Esophagus (tissue), 2 donors: Measurements from ENCODE around the gene TULP3. TPM values are rescaled to one million over a fixed set of nuclear protein-coding genes. Genes with fewer than 3 reads are reported as not detected.
A peak's percentile ranks its signal among the peaks of the same experiment; 100 is the strongest.

Experiments used
- H3K27ac ChIP-seq, 2 donors: one replicate each; pipeline ENCODE4 v1.5.1; 2013; ENCODE audit warnings: low read depth in 2 of 2, mild to moderate bottlenecking in 2 of 2, inconsistent platforms in 1 of 2, low read length in 1 of 2, moderate library complexity in 1 of 2
- H3K27me3 ChIP-seq, 2 donors: one replicate each; pipeline ENCODE4 v1.6.1; 2013; ENCODE audit warnings: low read length in 2 of 2, control low read depth in 1 of 2, mild to moderate bottlenecking in 1 of 2; ENCODE audit not compliant: insufficient read depth in 2 of 2, control insufficient read depth in 1 of 2
- H3K36me3 ChIP-seq, 2 donors: one replicate each; pipeline ENCODE4 v1.6.1; 2013; ENCODE audit warnings: low read length in 1 of 2; ENCODE audit not compliant: control insufficient read depth in 2 of 2, insufficient read depth in 2 of 2
- H3K4me1 ChIP-seq, 2 donors: one replicate each; pipeline ENCODE4 v1.6.1; 2013; ENCODE audit warnings: low read length in 1 of 2; ENCODE audit not compliant: control insufficient read depth in 2 of 2, insufficient read depth in 2 of 2
- H3K4me3 ChIP-seq, 2 donors: one replicate each; pipeline ENCODE4 v1.5.1; 2013; ENCODE audit warnings: low read length in 2 of 2, mild to moderate bottlenecking in 2 of 2, low read depth in 1 of 2, moderate library complexity in 1 of 2
- H3K9me3 ChIP-seq, 2 donors: one replicate each; pipeline ENCODE4 v1.6.1; 2013; ENCODE audit warnings: mild to moderate bottlenecking in 2 of 2, low read depth in 1 of 2, low read length in 1 of 2, moderate library complexity in 1 of 2; ENCODE audit not compliant: control insufficient read depth in 2 of 2, insufficient read depth in 1 of 2
- WGBS, 2 donors: extraction: QIAGEN DNeasy Blood & Tissue Kit; methylation state at CpG; one replicate each; pipeline ENCODE4 v1.1.7; 2013; 5-methylcytosine and 5-hydroxymethylcytosine counted together
- polyA plus RNA-seq, 2 donors: library from polyadenylated mRNA; stranded (reverse); fragments of 200-250 nt; gene quantifications; one replicate each; pipeline ENCODE4 v1.2.3, GENCODE V29; 2013
- donor health status: healthy with polysubstance abuse.
- donor health status: Bipolar disorder and iron deficiency.

TULP3 gene
- polyA plus RNA-seq, 2 donors: 12.8 to 15.0 TPM

GRCh38 chr12:2940564-2940963 lies 49.9 kb downstream of the TULP3 start:
- no peaks in the 10 kb centered on the region for H3K27me3 ChIP-seq
- WGBS, 2 donors: 57 to 60% methylated on average over 10 of the region's 10 CpGs
- no peaks in the 10 kb centered on the region for H3K4me1 ChIP-seq
- no peak overlapping the region for H3K4me3 ChIP-seq
- H3K9me3 ChIP-seq: no peaks in the 10 kb centered on the region
- H3K27ac ChIP-seq: no peak overlapping the region
- peaks cover 13 to 15% of the 10 kb centered on the region in 2 donors for H3K36me3 ChIP-seq

DNA sequence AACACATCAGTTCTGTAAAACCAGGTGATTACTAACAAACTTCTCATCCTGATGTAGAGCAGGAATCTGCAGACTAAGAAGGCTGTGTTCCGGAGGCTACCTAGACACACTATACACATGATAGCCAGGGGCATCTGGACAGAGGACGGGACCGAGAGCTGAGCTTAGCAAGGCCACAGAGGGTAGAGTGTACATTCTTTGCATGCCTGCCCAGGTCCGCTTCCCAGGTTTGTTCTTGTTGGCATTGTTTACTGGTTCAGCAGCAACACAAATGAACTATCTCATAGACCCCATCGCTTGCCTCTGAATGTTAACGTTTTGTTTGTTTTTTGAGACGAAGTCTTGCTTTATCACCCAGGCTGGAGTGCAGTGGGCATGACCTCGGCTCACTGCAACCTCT lies 50.8 kb downstream of the TULP3 start:
- Histone ChIP-seq H3K4me3 (no peak overlapping the region), H3K4me1 (no peaks in the 10 kb centered on the region), H3K27me3 (no peaks in the 10 kb centered on the region), H3K27ac (no peak overlapping the region), H3K36me3 (peaks cover 13 to 15% of the 10 kb centered on the region in 2 donors), H3K9me3 (no peaks in the 10 kb centered on the region)
- 78 to 83% methylated on average over 8 of the region's 8 CpGs for WGBS, 2 donors

DNA sequence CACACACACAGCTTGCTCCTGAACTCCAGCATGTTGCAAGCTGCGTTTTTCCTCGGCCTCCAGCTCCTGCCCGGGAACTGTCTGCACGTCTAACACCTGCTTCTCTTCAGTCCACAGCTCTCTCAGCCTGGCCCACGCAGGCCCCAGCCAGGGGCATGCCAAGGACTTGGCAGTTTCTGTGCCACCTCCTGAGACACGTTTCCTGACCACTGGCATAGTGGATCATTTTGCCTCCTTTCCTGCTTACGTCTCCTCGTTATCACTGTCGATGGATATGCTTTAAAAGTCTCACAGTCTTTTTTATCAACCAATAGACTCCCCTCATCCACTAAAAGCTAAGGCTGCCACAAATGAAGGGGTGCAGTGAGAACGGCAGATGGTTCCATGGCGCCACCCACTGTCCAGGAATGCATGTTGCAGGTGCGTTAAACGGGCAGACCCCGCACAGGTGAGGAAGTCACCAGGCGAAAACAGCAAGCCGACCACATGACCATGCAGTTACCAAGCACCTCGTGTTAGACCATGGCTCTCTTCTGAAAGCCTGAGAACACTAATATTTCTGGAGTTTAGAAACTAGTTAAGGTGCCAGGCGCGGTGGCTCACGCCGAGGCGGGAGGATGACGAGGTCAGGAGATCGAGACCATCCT lies 53.8 kb downstream of the TULP3 start:
- no peaks in the 10 kb centered on the region for H3K4me1 ChIP-seq
- H3K9me3 ChIP-seq: no peaks in the 10 kb centered on the region
- WGBS, 2 donors: 27 to 28% methylated on average over 24 of the region's 24 CpGs
- H3K27ac ChIP-seq: no peak overlapping the region
- peaks cover 8 to 13% of the 10 kb centered on the region in 2 donors for H3K36me3 ChIP-seq
- H3K4me3 ChIP-seq: no peak overlapping the region
- H3K27me3 ChIP-seq: no peaks in the 10 kb centered on the region

GRCh38 chr12:2949411-2949810 lies 58.7 kb downstream of the TULP3 start:
- Histone ChIP-seq H3K27ac (no peak overlapping the region), H3K4me1 (no peaks in the 10 kb centered on the region), H3K4me3 (no peak overlapping the region), H3K36me3 (no peaks in the 10 kb centered on the region), H3K9me3 (no peaks in the 10 kb centered on the region), H3K27me3 (no peaks in the 10 kb centered on the region)
- WGBS, 2 donors: 73 to 75% methylated on average over 4 of the region's 4 CpGs

GRCh38 chr12:2955888-2956287 lies 65.2 kb downstream of the TULP3 start:
- no peaks in the 10 kb centered on the region for H3K36me3 ChIP-seq
- no peak overlapping the region for H3K4me3 ChIP-seq
- no peaks in the 10 kb centered on the region for H3K27me3 ChIP-seq
- no peaks in the 10 kb centered on the region for H3K9me3 ChIP-seq
- WGBS, 2 donors: 83 to 91% methylated on average over 1 of the region's 1 CpG
- H3K4me1 ChIP-seq: peaks cover 2 to 17% of the 10 kb centered on the region in 2 donors
- H3K27ac ChIP-seq: no peak overlapping the region

- Histone ChIP-seq H3K4me3 (peak overlapping the region; percentile 26 to 72), H3K27me3 (no peaks in the 10 kb centered on the region), H3K27ac (peak overlapping the region; percentile 75 to 80), H3K4me1 (peaks cover 3 to 21% of the 10 kb centered on the region in 2 donors), H3K36me3 (no peaks in the 10 kb centered on the region), H3K9me3 (no peaks in the 10 kb centered on the region)
- 45 to 51% methylated on average over 11 of the region's 11 CpGs for WGBS, 2 donors
Measured at GRCh38 chr12:2957816-2958431, 67.2 kb downstream of the TULP3 start.

GRCh38 chr12:2958432-2959191 lies 67.9 kb downstream of the TULP3 start:
- H3K36me3 ChIP-seq: no peaks in the 10 kb centered on the region
- H3K4me3 ChIP-seq: peak overlapping the region; percentile 26 to 72
- H3K4me1 ChIP-seq: peaks cover 3 to 21% of the 10 kb centered on the region in 2 donors
- 1% methylated on average over 33 to 48 of the region's 48 CpGs for WGBS, 2 donors
- no peaks in the 10 kb centered on the region for H3K9me3 ChIP-seq
- no peaks in the 10 kb centered on the region for H3K27me3 ChIP-seq
- H3K27ac ChIP-seq: peak overlapping the region; percentile 75 to 80

DNA sequence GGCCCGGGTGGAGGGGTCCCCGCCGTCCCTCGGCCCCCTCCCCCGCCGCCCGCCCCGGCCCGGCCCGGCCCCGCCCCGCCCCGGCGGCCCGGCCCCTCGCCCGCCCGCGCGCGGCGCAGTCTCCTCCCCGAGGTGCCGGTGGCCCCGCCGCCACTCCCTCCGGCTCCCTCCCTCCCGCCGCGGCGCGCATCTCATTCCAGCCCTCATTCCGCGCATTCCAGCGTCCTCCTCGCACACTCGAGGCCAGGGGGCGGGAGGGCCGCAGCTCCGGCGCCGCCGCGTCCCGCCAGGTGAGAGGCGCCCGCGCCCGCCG lies 68.5 kb downstream of the TULP3 start, which contains the start of gene TEAD4:
Gene TEAD4, plus strand, starts transcription at position 206 of the 313 bp plus-strand sequence.
- no peaks in the 10 kb centered on the region for H3K9me3 ChIP-seq
- peaks cover 3 to 21% of the 10 kb centered on the region in 2 donors for H3K4me1 ChIP-seq
- H3K27me3 ChIP-seq: no peaks in the 10 kb centered on the region
- H3K36me3 ChIP-seq: no peaks in the 10 kb centered on the region
- H3K27ac ChIP-seq: peak within 1 kb of the TSS; percentile 75 to 80
- WGBS, 2 donors: 0 to 1% methylated on average over 5 to 50 of the region's 50 CpGs
- H3K4me3 ChIP-seq: peak within 1 kb of the TSS; percentile 72

DNA sequence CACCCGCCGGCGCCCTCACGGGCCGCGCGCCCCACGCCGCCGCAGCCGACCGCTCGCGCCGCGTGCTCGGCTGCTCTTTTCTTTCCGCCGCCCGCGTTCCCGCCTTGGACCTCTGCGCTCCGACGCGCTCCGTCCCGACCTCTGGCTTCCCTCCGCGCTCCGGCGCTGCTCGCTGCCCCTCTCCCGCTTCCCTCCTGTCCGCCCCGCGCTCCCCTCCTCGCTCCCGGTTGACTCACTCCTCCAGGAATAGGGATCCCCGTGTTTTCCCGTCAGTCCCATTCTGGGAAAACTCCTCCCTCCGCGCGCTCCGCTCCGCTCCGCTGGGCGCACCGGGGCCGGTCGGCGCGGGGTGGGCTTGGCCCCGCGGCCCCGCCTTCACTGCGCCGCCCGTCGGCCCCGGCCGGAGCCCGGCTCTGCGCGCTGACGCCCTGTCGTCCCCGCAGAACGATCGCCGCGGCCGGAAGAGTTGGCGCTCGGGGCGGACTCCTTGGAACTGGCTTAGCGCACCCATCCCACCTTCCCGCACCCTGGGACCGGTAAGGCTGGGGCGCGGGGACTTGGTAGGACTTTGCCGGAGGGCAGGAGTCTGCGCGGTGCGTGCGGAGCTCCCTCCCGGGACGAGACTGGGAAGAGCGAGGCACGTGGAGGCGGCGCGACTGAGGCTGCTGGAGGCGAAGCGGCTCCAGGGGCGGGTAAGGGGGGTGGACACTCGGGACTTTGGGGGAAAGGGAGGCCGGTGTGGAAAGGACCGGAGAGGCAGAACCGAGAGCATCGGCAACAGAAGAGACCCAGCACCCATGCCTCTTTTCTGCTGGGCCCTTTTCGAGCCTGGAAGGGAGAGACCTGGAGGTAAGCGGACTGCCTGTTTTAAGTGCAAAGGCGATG lies 69.1 kb downstream of the TULP3 start:
- no peaks in the 10 kb centered on the region for H3K27me3 ChIP-seq
- peaks cover 3 to 21% of the 10 kb centered on the region in 2 donors for H3K4me1 ChIP-seq
- 2% methylated on average over 82 to 104 of the region's 104 CpGs for WGBS, 2 donors

More for the DNA sequence above, 69.1 kb downstream of the TULP3 start:
- peak overlapping the region; percentile 67 to 80 for H3K27ac ChIP-seq
- H3K9me3 ChIP-seq: no peaks in the 10 kb centered on the region
- H3K4me3 ChIP-seq: peak overlapping the region; percentile 72
- no peaks in the 10 kb centered on the region for H3K36me3 ChIP-seq
